Ishikawa (cell line): ENCODE data around the gene INTS6.
A peak's percentile ranks its signal among the peaks of the same experiment; 100 is the strongest.

Source experiments
- CEBPB ChIP-seq: IDR thresholded peaks from 2 replicates; pipeline ENCODE4 v1.6.1; 2012
- CREB1 ChIP-seq: IDR thresholded peaks from 2 replicates; pipeline ENCODE4 v1.6.1; 2012; ENCODE audit warnings: low read depth
- EGR1 ChIP-seq: IDR thresholded peaks from 2 replicates; pipeline ENCODE4 v1.6.1; 2012
- EP300 ChIP-seq: IDR thresholded peaks from 2 replicates; pipeline ENCODE4 v1.6.1; 2012; ENCODE audit warnings: borderline replicate concordance
- FOXM1 ChIP-seq: IDR thresholded peaks from 2 replicates; pipeline ENCODE4 v1.6.1; 2012; ENCODE audit warnings: low read depth, borderline replicate concordance
- NFIC ChIP-seq: IDR thresholded peaks from 2 replicates; pipeline ENCODE4 v1.6.1; 2012
- RAD21 ChIP-seq: IDR thresholded peaks from 2 replicates; pipeline ENCODE4 v1.6.1; 2012; ENCODE audit warnings: low read depth
- TAF1 ChIP-seq: IDR thresholded peaks from 2 replicates; pipeline ENCODE4 v1.6.1; 2012; ENCODE audit warnings: low read depth, mild to moderate bottlenecking
- TCF12 ChIP-seq: IDR thresholded peaks from 2 replicates; pipeline ENCODE4 v1.6.1; 2012; ENCODE audit warnings: low read depth
- TEAD4 ChIP-seq: IDR thresholded peaks from 2 replicates; pipeline ENCODE4 v1.6.1; 2012
- YY1 ChIP-seq: IDR thresholded peaks from 2 replicates; pipeline ENCODE4 v1.6.1; 2012; ENCODE audit warnings: low read depth
- ZBTB7A ChIP-seq: IDR thresholded peaks from 2 replicates; pipeline ENCODE4 v1.6.1; 2012; ENCODE audit warnings: low read depth
- TF ChIP-seq, protein P1 (sequence below): IDR thresholded peaks from 2 replicates; pipeline ENCODE4 v1.6.1; 2012; ENCODE audit warnings: low read depth, mild to moderate bottlenecking
- TF ChIP-seq, protein P2 (sequence below): IDR thresholded peaks from 2 replicates; pipeline ENCODE4 v1.6.1; 2012
- TF ChIP-seq, protein P3 (sequence below): IDR thresholded peaks from 2 replicates; pipeline ENCODE4 v1.6.1; 2012

INTS6 gene

DNA sequence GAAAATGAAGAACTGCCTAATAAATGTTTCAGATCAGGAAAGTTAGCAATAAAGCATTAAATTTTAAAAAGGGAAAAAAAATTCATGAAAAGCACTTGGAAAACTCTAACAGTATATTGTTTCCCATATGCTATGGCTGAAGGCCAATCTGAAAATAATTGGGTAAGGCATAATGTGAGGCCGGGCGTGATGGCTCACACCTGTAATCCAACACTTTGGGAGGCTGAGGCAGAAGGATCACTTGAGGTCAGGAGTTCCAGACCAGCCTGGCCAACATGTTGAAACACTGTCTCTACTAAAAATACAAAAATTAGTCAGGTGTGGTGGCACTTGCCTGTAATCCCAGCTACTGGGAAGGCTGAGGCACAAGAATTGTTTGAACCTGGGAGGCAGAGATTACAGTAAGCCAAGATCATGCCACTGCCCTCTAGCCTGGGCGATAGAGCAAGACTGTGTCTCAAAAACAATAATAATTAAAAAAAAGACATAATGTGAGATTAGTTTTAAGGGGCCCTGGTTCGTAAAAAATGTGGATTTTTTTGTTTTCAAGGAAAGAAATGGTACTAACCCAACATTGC lies 15.2 kb downstream of the INTS6 start:
- TF ChIP-seq, protein P1, sequence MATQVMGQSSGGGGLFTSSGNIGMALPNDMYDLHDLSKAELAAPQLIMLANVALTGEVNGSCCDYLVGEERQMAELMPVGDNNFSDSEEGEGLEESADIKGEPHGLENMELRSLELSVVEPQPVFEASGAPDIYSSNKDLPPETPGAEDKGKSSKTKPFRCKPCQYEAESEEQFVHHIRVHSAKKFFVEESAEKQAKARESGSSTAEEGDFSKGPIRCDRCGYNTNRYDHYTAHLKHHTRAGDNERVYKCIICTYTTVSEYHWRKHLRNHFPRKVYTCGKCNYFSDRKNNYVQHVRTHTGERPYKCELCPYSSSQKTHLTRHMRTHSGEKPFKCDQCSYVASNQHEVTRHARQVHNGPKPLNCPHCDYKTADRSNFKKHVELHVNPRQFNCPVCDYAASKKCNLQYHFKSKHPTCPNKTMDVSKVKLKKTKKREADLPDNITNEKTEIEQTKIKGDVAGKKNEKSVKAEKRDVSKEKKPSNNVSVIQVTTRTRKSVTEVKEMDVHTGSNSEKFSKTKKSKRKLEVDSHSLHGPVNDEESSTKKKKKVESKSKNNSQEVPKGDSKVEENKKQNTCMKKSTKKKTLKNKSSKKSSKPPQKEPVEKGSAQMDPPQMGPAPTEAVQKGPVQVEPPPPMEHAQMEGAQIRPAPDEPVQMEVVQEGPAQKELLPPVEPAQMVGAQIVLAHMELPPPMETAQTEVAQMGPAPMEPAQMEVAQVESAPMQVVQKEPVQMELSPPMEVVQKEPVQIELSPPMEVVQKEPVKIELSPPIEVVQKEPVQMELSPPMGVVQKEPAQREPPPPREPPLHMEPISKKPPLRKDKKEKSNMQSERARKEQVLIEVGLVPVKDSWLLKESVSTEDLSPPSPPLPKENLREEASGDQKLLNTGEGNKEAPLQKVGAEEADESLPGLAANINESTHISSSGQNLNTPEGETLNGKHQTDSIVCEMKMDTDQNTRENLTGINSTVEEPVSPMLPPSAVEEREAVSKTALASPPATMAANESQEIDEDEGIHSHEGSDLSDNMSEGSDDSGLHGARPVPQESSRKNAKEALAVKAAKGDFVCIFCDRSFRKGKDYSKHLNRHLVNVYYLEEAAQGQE, result no peak
- TF ChIP-seq, protein P2, sequence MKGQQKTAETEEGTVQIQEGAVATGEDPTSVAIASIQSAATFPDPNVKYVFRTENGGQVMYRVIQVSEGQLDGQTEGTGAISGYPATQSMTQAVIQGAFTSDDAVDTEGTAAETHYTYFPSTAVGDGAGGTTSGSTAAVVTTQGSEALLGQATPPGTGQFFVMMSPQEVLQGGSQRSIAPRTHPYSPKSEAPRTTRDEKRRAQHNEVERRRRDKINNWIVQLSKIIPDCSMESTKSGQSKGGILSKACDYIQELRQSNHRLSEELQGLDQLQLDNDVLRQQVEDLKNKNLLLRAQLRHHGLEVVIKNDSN, result no peak
- no peak for TF ChIP-seq NFIC
- no peak for TF ChIP-seq EP300
- no peak for TF ChIP-seq EGR1
- no peak for TF ChIP-seq TEAD4
- TF ChIP-seq RAD21, result no peak
- TF ChIP-seq, protein P3, sequence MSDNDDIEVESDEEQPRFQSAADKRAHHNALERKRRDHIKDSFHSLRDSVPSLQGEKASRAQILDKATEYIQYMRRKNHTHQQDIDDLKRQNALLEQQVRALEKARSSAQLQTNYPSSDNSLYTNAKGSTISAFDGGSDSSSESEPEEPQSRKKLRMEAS, result no peak
- no peak for TF ChIP-seq FOXM1
- no peak for TF ChIP-seq TCF12
- TF ChIP-seq CREB1, result no peak
- no peak for TF ChIP-seq TAF1
- TF ChIP-seq ZBTB7A, result no peak
- TF ChIP-seq CEBPB, result no peak
- no peak for TF ChIP-seq YY1

DNA sequence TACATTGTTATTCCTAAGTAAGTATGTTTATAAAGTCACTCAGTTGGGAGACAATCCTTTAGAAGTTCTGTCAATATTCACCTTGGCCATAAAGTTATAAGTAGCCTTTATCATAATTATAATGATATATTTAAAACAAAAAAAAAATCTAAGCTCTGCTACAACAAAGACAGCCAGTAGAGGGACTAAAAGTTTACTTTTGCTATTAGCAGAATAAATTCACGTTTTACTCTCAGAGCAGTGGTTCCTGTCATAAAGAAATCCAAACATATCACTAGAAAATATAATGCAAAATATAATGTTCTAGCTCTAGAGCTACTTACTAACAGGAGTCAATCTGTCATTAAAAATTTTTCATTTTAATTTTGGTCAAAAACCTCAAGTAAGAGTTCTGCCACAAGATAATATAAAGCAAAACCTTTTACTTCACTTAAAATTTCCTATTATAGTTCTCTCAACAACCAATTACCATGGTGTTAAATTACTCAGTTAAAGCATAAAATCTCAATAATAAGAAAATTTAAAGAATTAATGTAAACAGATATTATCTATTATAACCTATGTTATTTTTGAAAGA lies 17.7 kb downstream of the INTS6 start:
- TF ChIP-seq RAD21, result peak; percentile 41
- TF ChIP-seq, protein P1, result no peak
- TF ChIP-seq, protein P3, result no peak
- no peak for TF ChIP-seq TCF12
- no peak for TF ChIP-seq EGR1
- TF ChIP-seq ZBTB7A, result no peak
- no peak for TF ChIP-seq YY1
- no peak for TF ChIP-seq CREB1

DNA sequence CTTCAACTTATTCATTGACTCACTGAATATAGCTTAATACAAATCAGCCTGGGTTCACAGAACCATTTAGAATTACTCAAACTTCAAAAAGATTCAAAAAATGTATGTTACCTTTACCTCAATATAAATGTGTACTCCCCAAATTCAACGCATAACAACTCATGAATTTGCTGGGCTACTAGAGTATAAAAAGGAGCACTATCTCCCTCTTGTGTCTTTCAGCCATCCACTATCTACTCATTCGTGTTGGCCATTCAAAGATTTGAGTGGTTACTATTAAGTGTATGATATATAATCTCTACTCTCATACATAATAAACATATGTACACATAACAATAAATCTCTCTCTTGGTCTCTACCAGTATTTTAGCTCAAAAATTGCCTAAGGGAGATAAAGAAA lies 20.3 kb downstream of the INTS6 start:
- TF ChIP-seq, protein P2, result no peak
- TF ChIP-seq EP300 (no peak), RAD21 (no peak), CREB1 (no peak), CEBPB (no peak), TCF12 (no peak), EGR1 (no peak), ZBTB7A (no peak)
- TF ChIP-seq, protein P1, result no peak
- TF ChIP-seq, protein P3, result no peak

DNA sequence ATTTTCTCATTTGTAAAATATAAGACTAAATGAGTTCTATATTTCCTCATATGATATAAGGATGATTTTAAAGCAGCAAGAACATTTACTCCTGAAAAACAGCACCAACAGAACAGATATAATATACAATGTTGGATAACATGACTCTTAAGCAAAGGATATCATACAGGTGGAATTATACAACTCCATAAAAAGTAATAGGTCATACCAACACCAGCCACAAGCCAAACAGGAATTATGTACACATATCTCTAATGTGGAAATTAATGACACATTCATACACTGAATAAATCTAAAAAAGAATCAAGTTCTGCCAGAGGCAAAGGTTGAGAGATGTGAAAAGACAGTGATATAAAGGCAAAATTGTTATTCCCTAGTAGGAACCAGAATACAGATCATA lies 25.9 kb downstream of the INTS6 start:
- TF ChIP-seq, protein P1, result no peak
- TF ChIP-seq CREB1 (no peak), EGR1 (no peak), TAF1 (no peak), YY1 (no peak), EP300 (no peak), TEAD4 (no peak), ZBTB7A (no peak), FOXM1 (no peak), NFIC (no peak), TCF12 (no peak), RAD21 (no peak), CEBPB (no peak)
- TF ChIP-seq, protein P2, result no peak
- TF ChIP-seq, protein P3, result no peak
